Endothelial cell of umbilical vein (primary cell): ENCODE data around the gene ZBTB39. TPM values are rescaled to one million over a fixed set of nuclear protein-coding genes. Genes with fewer than 3 reads are reported as not detected.

ENCODE experiments used
- BruUV-seq: library from RNA; stranded (reverse); fragments of 400-500 nt; replicated peaks from 2 replicates; lab custom pipeline; 2021; lab: Mats Ljungman, UMichigan
- CTCF ChIA-PET: fragments of 300-600, 350-600 bp; sonication (Branson Sonifier 250); formaldehyde crosslinking; loops from one replicate; lab custom pipeline; 2021; ENCODE audit warnings: antibody characterized with exemption, inconsistent platforms; lab: Charles Lee
- POLR2A ChIA-PET: fragments of 300-600, 350-600 bp; sonication (Branson Sonifier 250); formaldehyde crosslinking; loops from one replicate; lab custom pipeline; 2021; ENCODE audit warnings: antibody characterized with exemption, inconsistent platforms; lab: Charles Lee
- DNase-seq: peaks from one replicate; pipeline ENCODE4 v3.0.0-alpha.2; 2011; ENCODE audit warnings: low read depth, low spot score
- FAIRE-seq: peaks from 2 replicates; lab custom pipeline; 2011; peaks lifted over from hg19 to GRCh38; lab: Jason Lieb, UNC
- H2AFZ ChIP-seq: 2 replicates; pipeline ENCODE4 v1.6.0; 2012; ENCODE audit warnings: low read depth, low read length, control low read depth, inconsistent platforms
- H3K27ac ChIP-seq: 2 replicates; pipeline ENCODE4 v1.5.1; 2011; ENCODE audit warnings: low read depth, mild to moderate bottlenecking, control low read depth, low read length, moderate library complexity; ENCODE audit not compliant: insufficient read depth
- H3K27me3 ChIP-seq, 2 experiments: 2 replicates each; pipeline versions ENCODE4 v1.6.0 to v1.6.1; 2011; ENCODE audit warnings: low read length in 2 of 2, mixed read lengths in 1 of 2; ENCODE audit not compliant: control insufficient read depth in 2 of 2, insufficient read depth in 2 of 2
- H3K36me3 ChIP-seq, 2 experiments: 2 replicates in 1 of 2; 3 replicates in 1 of 2; pipeline ENCODE4 v1.5.1; 2011; ENCODE audit warnings: low read length in 2 of 2, mild to moderate bottlenecking in 1 of 2, moderate library complexity in 1 of 2; ENCODE audit not compliant: control insufficient read depth in 2 of 2, insufficient read depth in 2 of 2; ENCODE audit errors: extremely low read depth in 1 of 2
- H3K4me1 ChIP-seq: 3 replicates; pipeline ENCODE4 v1.5.1; 2011; ENCODE audit warnings: mild to moderate bottlenecking, low read length; ENCODE audit not compliant: control insufficient read depth, insufficient read depth; ENCODE audit errors: extremely low read depth
- H3K4me2 ChIP-seq: 2 replicates; pipeline ENCODE4 v1.6.1; 2011; ENCODE audit warnings: low read length, control low read depth, mixed read lengths; ENCODE audit not compliant: insufficient read depth
- H3K4me3 ChIP-seq, 3 experiments: fragments of 200-600 bp in 1 of 3; sonication (generic), shearing (Covaris generic) in 1 of 3; replicated peaks in 1 of 3; 2 replicates each; pipeline ENCODE4 v1.5.1; 2011 to 2016; ENCODE audit warnings: control low read depth in 3 of 3, low read length in 3 of 3, mild to moderate bottlenecking in 2 of 3, inconsistent platforms in 1 of 3, low read depth in 1 of 3, moderate library complexity in 1 of 3; ENCODE audit not compliant: insufficient read depth in 1 of 3
- H3K79me2 ChIP-seq: 2 replicates; pipeline ENCODE4 v1.6.0; 2012; ENCODE audit warnings: low read length, inconsistent platforms; ENCODE audit not compliant: control insufficient read depth, insufficient read depth
- H3K9ac ChIP-seq: replicated peaks from 2 replicates; pipeline ENCODE3; 2011; ENCODE audit warnings: low read length, control low read depth; ENCODE audit not compliant: insufficient read depth; ENCODE audit errors: extremely low read depth
- H3K9me1 ChIP-seq: replicated peaks from 3 replicates; pipeline ENCODE4 v1.6.0; 2011; ENCODE audit warnings: mild to moderate bottlenecking, low read length; ENCODE audit not compliant: control insufficient read depth, insufficient read depth; ENCODE audit errors: extremely low read depth
- H3K9me3 ChIP-seq: replicated peaks from 2 replicates; pipeline ENCODE4 v1.5.1; 2012; ENCODE audit warnings: low read length, inconsistent platforms; ENCODE audit not compliant: control insufficient read depth, insufficient read depth
- H4K20me1 ChIP-seq: replicated peaks from 2 replicates; pipeline ENCODE3; 2011; ENCODE audit warnings: mild to moderate bottlenecking, low read length; ENCODE audit not compliant: control insufficient read depth, insufficient read depth; ENCODE audit errors: extremely low read depth
- EZH2 ChIP-seq: IDR thresholded peaks from 2 replicates; pipeline ENCODE4 v1.6.1; 2012; ENCODE audit warnings: borderline replicate concordance, low read depth, mild to moderate bottlenecking, moderate library complexity, low read length, inconsistent platforms; ENCODE audit not compliant: severe bottlenecking
- FOS ChIP-seq: IDR thresholded peaks from 2 replicates; pipeline ENCODE4 v1.6.1; 2011; ENCODE audit warnings: mild to moderate bottlenecking, low read length, moderate library complexity, borderline replicate concordance; ENCODE audit not compliant: insufficient read depth
- GATA2 ChIP-seq: IDR thresholded peaks from 2 replicates; pipeline ENCODE4 v1.7.0; 2011; ENCODE audit warnings: low read depth, mild to moderate bottlenecking, moderate library complexity, mixed read lengths, low read length; ENCODE audit not compliant: insufficient read length, insufficient read depth
- JUN ChIP-seq: IDR thresholded peaks from 2 replicates; pipeline ENCODE4 v1.6.1; 2011; ENCODE audit warnings: borderline replicate concordance, low read depth; ENCODE audit not compliant: insufficient read length, insufficient read depth
- MYC ChIP-seq: IDR thresholded peaks from one replicate; pipeline ENCODE4 v1.6.1; 2011; ENCODE audit warnings: mild to moderate bottlenecking, low read depth, low read length
- POLR2A ChIP-seq: IDR thresholded peaks from 2 replicates; pipeline ENCODE4 v1.6.1; 2012; ENCODE audit warnings: low read depth, mild to moderate bottlenecking, control low read depth, low read length
- POLR2AphosphoS5 ChIP-seq: IDR thresholded peaks from 2 replicates; pipeline ENCODE4 v1.6.1; 2012; ENCODE audit warnings: low read depth, mild to moderate bottlenecking, control low read depth, low read length, moderate library complexity; ENCODE audit not compliant: insufficient read depth
- dilution Hi-C: fragments of 300-500 bp; cut with MboI; formaldehyde crosslinking; loops from one replicate; pipeline ENCODE4 v1.15.0; 2019; ENCODE audit warnings: low sequenced_read_pairs; ENCODE audit not compliant: extremely low pct_ligation_motif_present
- intact Hi-C: fragments of 100-400 bp; cut with micrococcal nuclease; formaldehyde crosslinking; loops from one replicate; pipeline ENCODE4 v1.10.0; 2022
- polyA plus RNA-seq, 4 experiments: library from polyadenylated mRNA; depleted of rRNA in 3 of 4; stranded (reverse) in 3 of 4; unstranded in 1 of 4; fragments of >200 nt; gene quantifications; 2 replicates each; pipeline versions ENCODE4 v1.2.1 to v1.2.3, GENCODE V29; 2011 to 2012; ENCODE audit warnings: missing spikeins in 1 of 4
- total RNA-seq: library from RNA; stranded (reverse); gene quantifications from 2 replicates; pipeline ENCODE4 v1.2.3, GENCODE V29; 2021
- TF ChIP-seq, protein P1 (sequence below), 2 donors: IDR thresholded peaks; 1 replicate in 1 of 2; 2 replicates in 1 of 2; pipeline ENCODE4 v1.5.1; 2011; ENCODE audit warnings: low read length in 2 of 2, mild to moderate bottlenecking in 2 of 2, moderate library complexity in 2 of 2, control low read depth in 1 of 2, inconsistent platforms in 1 of 2, low read depth in 1 of 2; ENCODE audit not compliant: insufficient read depth in 1 of 2; ENCODE audit errors: extremely low read depth in 1 of 2
- TF ChIP-seq, protein P2 (sequence below): IDR thresholded peaks from 2 replicates; pipeline ENCODE4 v1.6.1; 2011; ENCODE audit not compliant: insufficient read depth, insufficient read length

Gene ZBTB39
- total and polyA plus RNA-seq, 2 donors (not counting 3 experiments of a cell fraction or from before 2014, with no cell fraction given): 5.9 to 8.5 TPM

DNA sequence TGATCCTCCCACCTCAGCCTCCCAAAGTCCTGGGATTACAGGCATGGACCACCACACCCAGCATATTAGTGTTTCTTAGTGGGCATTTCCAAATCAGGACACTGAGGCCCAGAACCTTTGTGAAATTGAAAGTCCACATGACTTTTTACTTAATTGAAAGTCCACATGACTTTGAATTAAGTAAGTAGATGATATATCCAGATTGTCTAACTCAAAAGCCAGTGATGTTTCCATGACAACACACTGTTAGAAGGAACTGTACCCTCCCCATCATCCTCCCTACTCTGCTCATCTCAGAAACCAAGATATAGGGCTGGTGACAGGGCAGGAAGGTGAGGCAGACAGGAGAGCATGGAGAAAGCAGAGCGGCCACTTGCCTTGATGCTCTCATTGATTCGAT lies 36.3 kb upstream of the ZBTB39 start:
- Histone ChIP-seq H3K9me3 (no peaks in the 10 kb centered on the region), H3K27ac (no peak overlapping the region), H3K9ac (no peak overlapping the region), H4K20me1 (no peaks in the 10 kb centered on the region), H3K79me2 (no peaks in the 10 kb centered on the region), H3K9me1 (no peaks in the 10 kb centered on the region), H3K4me1 (no peaks in the 10 kb centered on the region), H3K27me3 (peaks cover 17 to 35% of the 10 kb centered on the region in 2 experiments), H3K36me3 (no peaks in the 10 kb centered on the region), H3K4me2 (no peak overlapping the region), H2AFZ (no peak overlapping the region), H3K4me3 (no peak overlapping the region)
- intact Hi-C loops: no loop called here
- DNase-seq (no peak), FAIRE-seq (no peak)
- BruUV-seq: no TSS peak
- dilution Hi-C loops: no loop called here
- CTCF ChIA-PET: interaction anchor here (1.2 kb wide), 1 partner anchor 285 kb away, joined by 3 read pairs; no protein-coding TSS in a partner anchor
- POLR2A ChIA-PET: no interaction called here
- TF ChIP-seq POLR2A (no peak), MYC (no peak), EZH2 (no peak), GATA2 (no peak), POLR2AphosphoS5 (no peak), FOS (no peak), JUN (no peak)
- TF ChIP-seq, protein P1, sequence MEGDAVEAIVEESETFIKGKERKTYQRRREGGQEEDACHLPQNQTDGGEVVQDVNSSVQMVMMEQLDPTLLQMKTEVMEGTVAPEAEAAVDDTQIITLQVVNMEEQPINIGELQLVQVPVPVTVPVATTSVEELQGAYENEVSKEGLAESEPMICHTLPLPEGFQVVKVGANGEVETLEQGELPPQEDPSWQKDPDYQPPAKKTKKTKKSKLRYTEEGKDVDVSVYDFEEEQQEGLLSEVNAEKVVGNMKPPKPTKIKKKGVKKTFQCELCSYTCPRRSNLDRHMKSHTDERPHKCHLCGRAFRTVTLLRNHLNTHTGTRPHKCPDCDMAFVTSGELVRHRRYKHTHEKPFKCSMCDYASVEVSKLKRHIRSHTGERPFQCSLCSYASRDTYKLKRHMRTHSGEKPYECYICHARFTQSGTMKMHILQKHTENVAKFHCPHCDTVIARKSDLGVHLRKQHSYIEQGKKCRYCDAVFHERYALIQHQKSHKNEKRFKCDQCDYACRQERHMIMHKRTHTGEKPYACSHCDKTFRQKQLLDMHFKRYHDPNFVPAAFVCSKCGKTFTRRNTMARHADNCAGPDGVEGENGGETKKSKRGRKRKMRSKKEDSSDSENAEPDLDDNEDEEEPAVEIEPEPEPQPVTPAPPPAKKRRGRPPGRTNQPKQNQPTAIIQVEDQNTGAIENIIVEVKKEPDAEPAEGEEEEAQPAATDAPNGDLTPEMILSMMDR (IDR thresholded peaks at IDR 0.05; ENCODE audit: extremely low read depth in 1 of 2, insufficient read depth in 1 of 2, low read depth in 1 of 2, low read length in 2 of 2): no peak
- TF ChIP-seq, protein P2, sequence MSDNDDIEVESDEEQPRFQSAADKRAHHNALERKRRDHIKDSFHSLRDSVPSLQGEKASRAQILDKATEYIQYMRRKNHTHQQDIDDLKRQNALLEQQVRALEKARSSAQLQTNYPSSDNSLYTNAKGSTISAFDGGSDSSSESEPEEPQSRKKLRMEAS: no peak
